Measurements from ENCODE around the gene OR5AU1. TPM values are rescaled to one million over a fixed set of nuclear protein-coding genes. Genes with fewer than 3 reads are reported as not detected.

OR5AU1 gene
- total RNA-seq, 3 donors from 2014 or later = not detected

DNA sequence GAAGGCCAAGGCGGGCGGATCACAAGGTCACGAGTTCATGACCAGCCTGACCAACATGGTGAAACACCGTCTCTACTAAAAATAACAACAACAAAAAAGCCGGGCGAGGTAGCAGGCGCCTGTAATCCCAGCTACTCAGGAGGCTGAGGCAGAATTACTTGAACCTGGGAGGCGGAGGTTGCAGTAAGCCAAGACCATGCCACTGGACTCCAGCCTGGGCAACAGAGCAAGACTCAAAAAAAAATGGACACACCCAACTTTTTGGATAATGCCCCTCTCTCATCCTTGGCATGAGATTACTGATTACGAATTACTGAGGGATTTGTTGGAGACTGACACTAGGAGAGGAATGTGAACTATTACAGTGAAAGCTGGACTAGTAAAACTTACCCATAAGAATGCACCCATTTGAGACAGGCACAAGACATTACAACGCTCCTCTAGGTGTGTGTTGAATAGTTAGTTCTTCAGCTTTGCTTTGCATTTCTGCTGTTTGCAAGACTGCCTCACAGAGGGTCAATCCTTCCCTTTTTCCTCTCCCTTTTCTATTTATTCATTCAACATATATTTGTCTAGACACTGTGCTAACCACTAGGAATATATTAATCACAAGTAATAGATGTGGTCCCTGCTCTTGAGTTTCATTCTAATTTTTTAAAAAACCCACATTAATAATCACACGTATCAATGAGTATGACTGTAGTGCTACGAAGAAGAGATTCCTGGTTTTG lies 46.0 kb upstream of the OR5AU1 start:
- ATAC-seq (no peak), DNase-seq (no peak)
- no peaks in the 10 kb centered on the region for H3K9me3 ChIP-seq
- no peaks in the 10 kb centered on the region for H3K36me3 ChIP-seq (ENCODE audit: low read depth)
- intact Hi-C loops (cut with DNase I, micrococcal nuclease) = no loop called here
- TF ChIP-seq, protein P1, sequence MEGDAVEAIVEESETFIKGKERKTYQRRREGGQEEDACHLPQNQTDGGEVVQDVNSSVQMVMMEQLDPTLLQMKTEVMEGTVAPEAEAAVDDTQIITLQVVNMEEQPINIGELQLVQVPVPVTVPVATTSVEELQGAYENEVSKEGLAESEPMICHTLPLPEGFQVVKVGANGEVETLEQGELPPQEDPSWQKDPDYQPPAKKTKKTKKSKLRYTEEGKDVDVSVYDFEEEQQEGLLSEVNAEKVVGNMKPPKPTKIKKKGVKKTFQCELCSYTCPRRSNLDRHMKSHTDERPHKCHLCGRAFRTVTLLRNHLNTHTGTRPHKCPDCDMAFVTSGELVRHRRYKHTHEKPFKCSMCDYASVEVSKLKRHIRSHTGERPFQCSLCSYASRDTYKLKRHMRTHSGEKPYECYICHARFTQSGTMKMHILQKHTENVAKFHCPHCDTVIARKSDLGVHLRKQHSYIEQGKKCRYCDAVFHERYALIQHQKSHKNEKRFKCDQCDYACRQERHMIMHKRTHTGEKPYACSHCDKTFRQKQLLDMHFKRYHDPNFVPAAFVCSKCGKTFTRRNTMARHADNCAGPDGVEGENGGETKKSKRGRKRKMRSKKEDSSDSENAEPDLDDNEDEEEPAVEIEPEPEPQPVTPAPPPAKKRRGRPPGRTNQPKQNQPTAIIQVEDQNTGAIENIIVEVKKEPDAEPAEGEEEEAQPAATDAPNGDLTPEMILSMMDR (IDR thresholded peaks at IDR 0.05) = no peak
- H3K4me3 ChIP-seq = no peak overlapping the region
- no peaks in the 10 kb centered on the region for H3K4me1 ChIP-seq (ENCODE audit: low read depth)

DNA sequence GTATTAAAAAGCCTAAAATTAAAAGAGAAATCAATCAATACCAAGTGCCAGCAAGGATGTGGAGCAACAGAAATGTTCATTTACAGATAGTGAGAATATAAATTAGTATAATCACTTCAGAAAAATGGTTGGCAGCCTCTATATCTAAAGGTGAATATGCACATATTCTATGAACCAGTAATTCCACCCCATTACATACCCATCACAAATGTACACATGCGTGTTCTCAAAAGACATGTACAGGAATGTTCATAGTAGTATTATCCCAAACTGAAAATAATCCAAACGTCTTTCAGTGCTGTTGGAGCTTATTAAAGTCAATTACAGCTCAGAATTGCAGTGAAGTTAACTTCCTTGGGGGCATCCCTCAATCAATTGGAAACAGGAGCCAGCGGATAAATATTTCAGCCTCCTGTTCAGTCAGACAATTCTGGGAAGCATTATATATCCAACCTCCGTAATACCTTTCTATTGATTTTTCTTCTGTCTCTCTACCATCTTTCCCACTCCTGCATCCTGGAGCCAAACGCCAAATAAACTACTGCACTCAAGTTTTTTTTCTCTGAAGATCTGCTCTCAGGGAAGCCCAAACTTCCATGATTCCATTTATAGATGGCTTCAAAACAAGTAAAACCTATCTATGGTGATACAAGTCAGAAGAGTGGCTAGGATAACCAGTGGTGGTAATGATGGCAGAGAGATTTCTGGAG lies 45.0 kb upstream of the OR5AU1 start:
- Histone ChIP-seq H3K4me1 (ENCODE audit: low read depth) (no peaks in the 10 kb centered on the region), H3K36me3 (ENCODE audit: low read depth) (no peaks in the 10 kb centered on the region), H3K9me3 (no peaks in the 10 kb centered on the region), H3K4me3 (no peak overlapping the region)
- DNase-seq = no peak
- ATAC-seq = no peak
- TF ChIP-seq, protein P1 (IDR thresholded peaks at IDR 0.05) = no peak
- intact Hi-C loops (cut with DNase I, micrococcal nuclease) = no loop called here

DNA sequence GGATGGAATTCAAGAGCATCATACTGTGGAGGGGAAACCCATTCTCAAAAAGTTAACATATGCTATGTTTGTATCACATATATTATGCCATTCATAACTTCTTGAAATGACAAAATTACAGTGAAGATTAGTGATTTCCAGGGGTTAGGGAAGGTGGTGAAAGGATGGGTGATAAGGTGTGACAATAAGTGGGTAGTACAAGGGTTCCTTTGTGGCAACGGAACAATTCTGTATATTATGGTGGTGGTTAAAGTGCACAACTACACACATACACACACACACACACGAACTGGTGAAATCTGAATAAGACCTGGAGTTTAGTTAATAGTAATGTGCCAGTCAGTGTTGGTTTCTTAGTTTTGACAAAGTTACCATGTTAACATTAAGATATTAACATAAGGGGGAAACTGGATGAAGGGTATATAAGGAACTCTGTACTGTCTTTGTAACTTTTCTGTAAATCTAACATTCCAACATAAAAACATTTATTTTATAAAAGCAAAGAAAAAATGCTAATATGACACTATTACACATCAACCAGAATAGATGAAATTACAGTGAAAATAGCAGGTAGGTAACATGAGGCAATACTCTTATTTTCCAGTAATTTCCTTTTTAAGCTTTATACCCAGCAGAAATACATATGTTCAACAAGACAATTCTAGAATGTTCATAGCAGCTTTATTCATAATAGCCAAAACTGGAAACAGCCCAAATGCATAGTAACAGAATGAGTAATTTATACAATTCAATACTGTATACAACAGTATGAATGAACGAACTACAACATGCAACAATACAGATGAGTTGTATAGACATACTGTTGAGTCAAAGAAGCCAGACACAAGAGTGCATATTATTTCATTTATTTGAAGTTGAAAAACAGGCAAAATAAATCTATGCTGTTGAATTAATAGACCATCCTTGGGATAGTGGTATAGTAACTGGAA lies 44.0 kb upstream of the OR5AU1 start:
- intact Hi-C loops (cut with DNase I, micrococcal nuclease) = no loop called here
- TF ChIP-seq, protein P1 (IDR thresholded peaks at IDR 0.05) = no peak
- no peak for DNase-seq
- H3K4me3 ChIP-seq = no peak overlapping the region
- H3K4me1 ChIP-seq (ENCODE audit: low read depth) = no peaks in the 10 kb centered on the region
- no peaks in the 10 kb centered on the region for H3K36me3 ChIP-seq (ENCODE audit: low read depth)
- no peaks in the 10 kb centered on the region for H3K9me3 ChIP-seq
- no peak for ATAC-seq

DNA sequence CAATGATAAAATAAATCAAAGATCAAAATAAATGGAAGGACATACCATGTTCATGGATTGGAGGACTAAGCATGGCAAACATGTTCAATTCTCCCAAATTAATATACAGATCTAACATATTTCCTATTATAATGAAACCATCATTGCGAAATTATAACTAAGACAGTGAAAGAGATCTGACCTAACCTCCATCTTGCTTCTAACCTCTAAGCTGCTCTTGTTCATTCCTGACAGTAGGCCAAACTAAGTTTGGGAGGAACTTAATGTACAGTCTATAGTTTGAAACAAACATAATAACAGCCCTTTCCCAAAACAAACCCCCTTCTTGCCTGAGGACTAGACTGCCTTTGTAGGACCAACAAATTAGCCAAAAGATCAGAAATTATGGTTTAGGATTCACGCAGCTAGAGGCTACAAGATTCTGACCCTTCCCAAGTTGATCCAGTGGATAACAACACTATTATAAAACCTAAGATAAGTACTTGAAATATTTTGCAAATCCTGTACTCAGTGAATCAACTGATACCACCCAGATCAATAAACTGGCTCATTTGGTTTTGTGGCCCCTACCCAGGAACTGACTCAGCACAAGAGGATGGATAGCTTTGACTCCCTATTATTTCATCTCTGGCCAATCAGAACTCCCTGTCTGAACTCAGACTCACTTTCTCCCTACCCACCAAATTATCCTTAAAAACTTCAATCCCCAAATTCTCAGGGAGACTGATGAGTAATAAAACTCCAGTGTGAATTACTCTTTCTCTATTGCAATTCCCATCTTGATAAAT lies 41.7 kb upstream of the OR5AU1 start:
- H3K9me3 ChIP-seq = no peaks in the 10 kb centered on the region
- no peak overlapping the region for H3K4me3 ChIP-seq
- TF ChIP-seq, protein P1 (IDR thresholded peaks at IDR 0.05) = no peak
- intact Hi-C loops (cut with DNase I, micrococcal nuclease) = no loop called here
- ATAC-seq (no peak), DNase-seq (no peak)
- H3K4me1 ChIP-seq (ENCODE audit: low read depth) = peaks cover under 1% of the 10 kb centered on the region
- H3K36me3 ChIP-seq (ENCODE audit: low read depth) = no peaks in the 10 kb centered on the region

DNA sequence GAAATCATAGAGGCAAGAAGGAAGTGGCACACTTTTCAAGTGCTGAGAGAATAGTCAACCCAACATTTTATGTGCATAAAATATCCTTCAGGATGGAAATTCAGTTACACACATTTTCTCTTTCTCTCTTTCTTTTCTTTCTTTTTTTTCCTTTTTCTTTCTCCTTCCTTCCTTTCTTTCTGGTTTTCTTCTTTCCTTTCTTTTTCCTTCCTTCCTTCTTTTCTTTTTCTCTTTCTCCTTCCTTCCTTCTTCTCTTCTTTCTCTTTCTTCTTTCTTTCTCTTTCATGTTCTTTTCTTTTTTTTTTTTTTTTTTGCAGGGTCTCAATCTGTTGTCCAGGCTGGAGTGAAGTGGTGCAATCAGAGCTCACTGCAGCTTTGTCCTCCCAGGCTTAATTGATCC lies 38.7 kb upstream of the OR5AU1 start:
- intact Hi-C loops (cut with DNase I, micrococcal nuclease) = no loop called here
- no peak for DNase-seq
- Histone ChIP-seq H3K4me3 (no peak overlapping the region), H3K36me3 (ENCODE audit: low read depth) (no peaks in the 10 kb centered on the region), H3K4me1 (ENCODE audit: low read depth) (peaks cover 12% of the 10 kb centered on the region), H3K9me3 (no peaks in the 10 kb centered on the region)
- TF ChIP-seq, protein P1 (IDR thresholded peaks at IDR 0.05) = no peak
- ATAC-seq = no peak

All from mucosa of descending colon (tissue), 3 donors.